GM18868 (cell line): ENCODE data around the gene WDR36.

Experiments used
- ATAC-seq: cut with Tn5 transposase; IDR thresholded peaks from one replicate; pipeline ENCODE4 v1.9.1; 2021; ENCODE audit warnings: mild to moderate bottlenecking, moderate library complexity; ENCODE audit not compliant: unreplicated experiment

Gene WDR36

DNA sequence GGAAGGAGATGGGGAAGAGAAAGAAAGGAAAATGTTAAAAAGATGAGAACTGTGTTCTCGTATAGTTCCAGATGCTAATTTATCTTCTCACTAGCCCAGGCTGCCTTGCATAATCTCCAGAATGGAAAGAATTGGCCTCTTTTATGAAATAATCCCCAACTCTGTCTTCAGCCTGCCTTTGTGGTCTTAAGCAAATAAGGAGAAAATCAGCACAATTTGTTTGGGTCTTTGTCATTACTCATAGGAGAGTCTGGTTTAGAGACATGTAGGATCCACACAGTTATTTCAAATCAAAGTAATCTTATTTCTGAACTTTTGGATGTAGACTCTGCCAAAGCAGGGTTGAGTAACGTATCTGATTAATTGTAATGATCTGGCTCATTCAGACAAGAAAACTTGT, 81.3 kb downstream of the WDR36 start:
- no peak for ATAC-seq
